Measurements from ENCODE around the gene FOXF1.

Gene FOXF1

DNA sequence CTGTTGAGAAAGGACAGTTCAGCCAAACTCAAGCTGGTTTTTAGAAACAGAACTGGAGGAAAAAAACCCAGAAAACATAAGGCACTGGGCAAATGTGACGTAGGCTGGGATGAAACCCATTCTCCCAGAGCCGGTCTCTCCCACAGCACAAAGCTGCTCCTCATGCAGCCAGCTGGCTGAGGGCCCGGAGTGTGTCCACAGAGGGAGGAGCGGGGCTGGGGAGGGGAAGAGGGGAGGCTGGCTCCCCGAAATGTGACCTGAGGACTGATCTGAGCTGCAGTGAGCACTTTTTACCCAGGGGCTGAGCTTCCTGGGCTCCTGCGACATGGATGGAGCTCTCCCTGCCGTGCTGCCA lies 20.8 kb downstream of the FOXF1 start:
- ChIA-PET CTCF (no interaction called here), POLR2A (no interaction called here)

DNA sequence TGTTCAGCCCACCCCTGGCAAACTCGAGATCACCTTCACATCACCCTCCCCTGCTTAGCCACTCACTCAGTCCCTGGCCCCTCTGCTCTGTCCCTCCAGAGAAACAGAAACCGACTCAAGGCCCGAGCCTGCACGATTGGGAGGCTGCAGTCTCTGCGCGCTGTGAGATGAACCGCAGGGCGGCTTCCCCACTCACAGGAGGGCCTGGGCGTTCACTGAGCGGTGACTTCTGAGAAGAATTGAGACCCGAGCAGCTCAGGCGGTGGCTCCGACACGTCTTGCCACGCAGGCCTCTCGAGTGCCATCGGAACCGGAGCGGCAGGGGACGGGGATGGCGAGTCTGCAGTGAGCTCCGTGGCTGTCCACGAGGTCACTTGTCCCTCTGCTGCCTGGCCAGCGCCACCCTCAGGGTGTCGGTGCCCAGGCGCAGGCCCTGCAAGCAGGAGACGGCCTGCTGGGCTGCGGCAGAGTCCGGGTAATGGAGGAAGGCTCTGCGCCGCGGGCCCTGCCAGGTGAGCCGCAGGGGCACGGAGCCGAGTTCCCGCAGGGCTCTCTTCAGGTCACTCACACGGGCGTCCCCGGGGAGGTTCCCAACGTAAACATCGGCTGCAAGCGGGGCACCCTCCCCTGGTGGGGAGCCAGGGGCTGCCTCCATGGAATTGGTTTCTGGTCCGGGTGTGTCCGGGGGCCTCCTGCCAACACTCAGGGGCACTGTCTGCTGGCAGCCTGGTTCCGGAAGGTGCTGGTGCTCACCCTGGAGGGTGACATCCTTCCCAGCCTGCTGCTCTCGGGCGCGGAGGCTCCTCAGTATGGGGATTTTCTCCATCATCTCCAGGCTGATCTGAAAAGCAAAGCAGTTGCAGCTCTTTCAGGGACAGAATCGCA lies 21.6 kb downstream of the FOXF1 start:
- TF ChIP-seq FOXA1 (IDR thresholded peaks at IDR 0.05) (no peak), ZNF384 (IDR thresholded peaks at IDR 0.05) (no peak), FOXK2 (IDR thresholded peaks at IDR 0.05) (no peak), FOXM1 (IDR thresholded peaks at IDR 0.05; ENCODE audit: borderline replicate concordance) (no peak), LEF1 (IDR thresholded peaks at IDR 0.05; ENCODE audit: borderline replicate concordance) (no peak), SP1 (IDR thresholded peaks at IDR 0.05) (no peak)
- ChIA-PET POLR2A (no interaction called here), CTCF (no interaction called here)
- DNase-seq (ENCODE audit: extremely low spot score), result no peak

More for the DNA sequence above, 20.8 kb downstream of the FOXF1 start:
- TF ChIP-seq ZNF384 (IDR thresholded peaks at IDR 0.05), result no peak
- no peak for TF ChIP-seq CTBP1 (IDR thresholded peaks at IDR 0.05; ENCODE audit: borderline replicate concordance)
- no peak for TF ChIP-seq ARNT (IDR thresholded peaks at IDR 0.05)
- no peak for TF ChIP-seq FOXK2 (IDR thresholded peaks at IDR 0.05)
- no peak for TF ChIP-seq TARDBP (IDR thresholded peaks at IDR 0.05)
- no peak for TF ChIP-seq HDGF (IDR thresholded peaks at IDR 0.05; ENCODE audit: borderline replicate concordance)
- no peak for TF ChIP-seq BHLHE40 (IDR thresholded peaks at IDR 0.05; ENCODE audit: borderline replicate concordance)
- TF ChIP-seq LEF1 (IDR thresholded peaks at IDR 0.05; ENCODE audit: borderline replicate concordance), result no peak
- TF ChIP-seq FOXA1 (IDR thresholded peaks at IDR 0.05), result no peak
- TF ChIP-seq, protein P1, sequence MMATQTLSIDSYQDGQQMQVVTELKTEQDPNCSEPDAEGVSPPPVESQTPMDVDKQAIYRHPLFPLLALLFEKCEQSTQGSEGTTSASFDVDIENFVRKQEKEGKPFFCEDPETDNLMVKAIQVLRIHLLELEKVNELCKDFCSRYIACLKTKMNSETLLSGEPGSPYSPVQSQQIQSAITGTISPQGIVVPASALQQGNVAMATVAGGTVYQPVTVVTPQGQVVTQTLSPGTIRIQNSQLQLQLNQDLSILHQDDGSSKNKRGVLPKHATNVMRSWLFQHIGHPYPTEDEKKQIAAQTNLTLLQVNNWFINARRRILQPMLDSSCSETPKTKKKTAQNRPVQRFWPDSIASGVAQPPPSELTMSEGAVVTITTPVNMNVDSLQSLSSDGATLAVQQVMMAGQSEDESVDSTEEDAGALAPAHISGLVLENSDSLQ (IDR thresholded peaks at IDR 0.05), result no peak
- no peak for TF ChIP-seq NFRKB (IDR thresholded peaks at IDR 0.05)
- no peak for TF ChIP-seq ELF4 (IDR thresholded peaks at IDR 0.05)
- TF ChIP-seq FOXM1 (IDR thresholded peaks at IDR 0.05; ENCODE audit: borderline replicate concordance), result no peak
- no peak for DNase-seq (ENCODE audit: extremely low spot score)

DNA sequence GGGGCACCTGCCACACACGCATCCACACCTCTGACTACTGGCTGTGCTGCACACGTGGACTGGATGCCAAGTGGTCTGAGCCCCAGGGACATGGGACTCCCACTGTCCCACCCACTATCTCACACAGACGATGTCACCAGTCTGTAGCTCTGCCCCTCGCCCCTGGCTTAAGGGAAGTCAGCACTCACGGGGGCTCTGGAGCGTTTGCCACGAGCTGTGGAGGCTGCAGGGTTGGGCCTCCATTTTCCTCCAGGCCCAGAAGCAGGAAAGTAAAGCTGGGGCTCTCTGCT lies 22.1 kb downstream of the FOXF1 start:
- DNase-seq (ENCODE audit: extremely low spot score), result no peak
- TF ChIP-seq SP1 (IDR thresholded peaks at IDR 0.05), result no peak
- POLR2A ChIA-PET, result no interaction called here
- CTCF ChIA-PET, result no interaction called here

DNA sequence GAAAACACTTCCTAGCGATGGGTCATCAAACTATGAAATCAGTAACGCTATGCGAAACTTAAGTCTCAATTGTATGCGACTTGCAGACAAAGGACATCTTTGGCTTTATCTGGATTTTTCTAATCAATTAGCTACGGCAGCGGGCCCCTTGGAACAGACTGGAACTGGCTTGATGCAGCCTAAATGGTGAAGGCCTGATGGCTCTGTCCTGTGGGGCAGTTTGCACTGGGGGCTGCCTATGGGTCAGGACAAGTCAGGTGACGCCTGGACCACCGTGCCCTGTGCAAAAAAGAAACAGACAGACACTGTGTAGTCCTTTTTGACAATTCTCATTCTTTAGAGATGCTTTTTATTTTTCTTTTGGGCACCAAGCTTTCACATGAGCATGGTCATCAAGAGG lies 22.7 kb downstream of the FOXF1 start:
- CTCF ChIA-PET, result no interaction called here
- TF ChIP-seq ARNT (IDR thresholded peaks at IDR 0.05) (no peak), ELF4 (IDR thresholded peaks at IDR 0.05) (no peak)
- no peak for DNase-seq (ENCODE audit: extremely low spot score)
- POLR2A ChIA-PET, result no interaction called here

DNA sequence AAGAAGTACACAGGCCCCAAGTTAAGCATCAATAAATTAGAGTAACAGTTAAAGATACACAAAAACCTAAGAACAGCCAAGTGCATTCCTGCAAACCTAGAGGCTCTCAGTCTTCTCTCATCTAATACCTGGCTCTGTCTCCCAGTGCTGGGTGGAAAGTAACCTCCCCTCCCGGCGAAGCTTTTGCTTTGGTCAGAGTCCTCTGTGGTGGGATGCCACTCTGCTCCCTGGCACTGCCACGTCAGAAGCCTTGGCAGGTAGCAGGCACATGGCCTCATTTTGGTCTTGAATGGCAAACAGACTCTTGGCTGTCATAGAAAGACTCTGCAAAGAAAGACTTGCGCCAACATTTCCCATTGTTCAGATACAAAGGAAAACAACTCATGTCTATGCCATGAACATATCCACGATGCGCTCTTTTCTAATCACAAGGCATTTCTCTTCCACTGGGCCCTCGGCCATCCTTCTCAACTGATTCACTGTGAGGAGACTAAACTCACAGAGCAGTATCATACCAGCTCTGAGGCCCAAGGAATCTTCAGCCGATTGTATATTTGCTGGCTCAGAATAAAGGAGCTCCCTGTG lies 23.5 kb downstream of the FOXF1 start:
- no peak for DNase-seq (ENCODE audit: extremely low spot score)
- TF ChIP-seq SUZ12 (IDR thresholded peaks at IDR 0.05), result no peak
- TF ChIP-seq FOXM1 (IDR thresholded peaks at IDR 0.05; ENCODE audit: borderline replicate concordance), result no peak
- no peak for TF ChIP-seq FOXK2 (IDR thresholded peaks at IDR 0.05)
- no peak for TF ChIP-seq TARDBP (IDR thresholded peaks at IDR 0.05)
- TF ChIP-seq ARNT (IDR thresholded peaks at IDR 0.05), result no peak
- no peak for TF ChIP-seq SP1 (IDR thresholded peaks at IDR 0.05)
- TF ChIP-seq BHLHE40 (IDR thresholded peaks at IDR 0.05; ENCODE audit: borderline replicate concordance), result no peak
- no peak for TF ChIP-seq HDGF (IDR thresholded peaks at IDR 0.05; ENCODE audit: borderline replicate concordance)
- TF ChIP-seq L3MBTL2 (conservative IDR thresholded peaks at IDR 0.05), result no peak
- TF ChIP-seq NFRKB (IDR thresholded peaks at IDR 0.05), result no peak
- no peak for TF ChIP-seq FOXA1 (IDR thresholded peaks at IDR 0.05)
- TF ChIP-seq ELF4 (IDR thresholded peaks at IDR 0.05), result no peak
- TF ChIP-seq LEF1 (IDR thresholded peaks at IDR 0.05; ENCODE audit: borderline replicate concordance), result no peak
- TF ChIP-seq CTBP1 (IDR thresholded peaks at IDR 0.05; ENCODE audit: borderline replicate concordance), result no peak
- no peak for TF ChIP-seq ZNF384 (IDR thresholded peaks at IDR 0.05)
- TF ChIP-seq, protein P1 (IDR thresholded peaks at IDR 0.05), result no peak
- POLR2A ChIA-PET, result no interaction called here
- CTCF ChIA-PET, result no interaction called here

DNA sequence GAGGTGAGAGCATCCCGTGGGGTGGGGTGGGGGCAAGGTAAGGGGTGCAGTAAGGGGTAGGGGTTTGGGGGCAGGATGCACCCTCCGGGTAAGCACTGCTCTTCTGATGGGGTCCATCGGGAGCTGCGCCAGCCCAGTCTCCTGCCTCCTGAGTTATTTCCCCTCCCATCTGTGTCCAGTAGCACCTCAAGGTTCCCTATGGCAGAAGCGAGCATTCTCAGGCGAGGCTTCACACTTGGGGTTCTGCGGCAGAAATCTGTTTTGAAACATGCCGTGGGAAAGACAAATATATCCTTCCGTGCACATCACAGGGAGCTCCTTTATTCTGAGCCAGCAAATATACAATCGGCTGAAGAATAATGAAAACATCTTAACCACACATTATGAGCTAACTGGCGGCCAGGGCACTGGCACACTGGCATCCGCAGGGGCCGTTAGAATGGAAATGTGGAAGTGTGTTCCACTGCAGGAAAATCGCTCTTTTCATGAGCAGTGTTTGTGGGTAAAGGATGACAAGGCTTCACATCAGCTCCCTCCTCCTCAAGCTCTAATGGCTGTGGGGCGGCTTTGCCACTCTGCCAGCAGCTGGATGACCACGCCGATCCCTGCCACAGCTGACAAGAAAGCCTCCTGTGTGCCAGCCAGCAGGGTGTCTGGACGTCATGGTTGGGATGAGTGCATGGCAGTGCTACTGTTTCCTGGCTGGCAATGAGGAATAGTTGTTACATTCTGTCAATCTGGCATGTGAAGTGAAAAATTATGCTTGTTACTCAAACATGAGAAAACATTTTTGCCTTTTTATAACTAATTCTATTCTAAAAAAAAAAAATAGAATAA lies 24.7 kb downstream of the FOXF1 start:
- ChIA-PET CTCF (interaction anchor here (0.7 kb wide), 1 partner anchor 716 kb away, joined by 4 read pairs; no protein-coding TSS in a partner anchor), POLR2A (no interaction called here)
- TF ChIP-seq FOXK2 (IDR thresholded peaks at IDR 0.05), result no peak
- no peak for TF ChIP-seq SP1 (IDR thresholded peaks at IDR 0.05)
- TF ChIP-seq ZNF384 (IDR thresholded peaks at IDR 0.05), result no peak
- TF ChIP-seq HDGF (IDR thresholded peaks at IDR 0.05; ENCODE audit: borderline replicate concordance), result no peak
- TF ChIP-seq, protein P1 (IDR thresholded peaks at IDR 0.05), result no peak
- no peak for TF ChIP-seq ARNT (IDR thresholded peaks at IDR 0.05)
- no peak for TF ChIP-seq TARDBP (IDR thresholded peaks at IDR 0.05)
- TF ChIP-seq LEF1 (IDR thresholded peaks at IDR 0.05; ENCODE audit: borderline replicate concordance), result no peak
- TF ChIP-seq BHLHE40 (IDR thresholded peaks at IDR 0.05; ENCODE audit: borderline replicate concordance), result no peak
- no peak for TF ChIP-seq FOXM1 (IDR thresholded peaks at IDR 0.05; ENCODE audit: borderline replicate concordance)
- no peak for TF ChIP-seq FOXA1 (IDR thresholded peaks at IDR 0.05)

More for the DNA sequence above, 24.7 kb downstream of the FOXF1 start:
- DNase-seq (ENCODE audit: extremely low spot score), result no peak

Data from HEK293T (cell line).